ENCODE measurements around the gene UTS2. TPM values are rescaled to one million over a fixed set of nuclear protein-coding genes. Genes with fewer than 3 reads are reported as not detected.

Gene UTS2
- total RNA-seq, 2 experiments from 2014 or later: 1.6 to 2.0 TPM

GRCh38 chr1:7873801-7874795, 21.2 kb upstream of the UTS2 start:
- DNase-seq (no peak), ATAC-seq (ENCODE audit: low read depth) (no peak)
- no peak overlapping the region for H3K27ac Mint-ChIP-seq
- POLR2A ChIA-PET: no interaction called here
- H3K9me3 Mint-ChIP-seq: peaks cover 9% of the 10 kb centered on the region
- peaks cover 6% of the 10 kb centered on the region for H3K4me1 Mint-ChIP-seq
- H3K27me3 Mint-ChIP-seq: peaks cover 2% of the 10 kb centered on the region
- peaks cover 7% of the 10 kb centered on the region for H3K36me3 Mint-ChIP-seq
- no peak overlapping the region for H3K4me3 Mint-ChIP-seq

- no peaks in the 10 kb centered on the region for H3K9me3 Mint-ChIP-seq
- ATAC-seq (ENCODE audit: low read depth): no peak
These were observed 18.3 kb upstream of the UTS2 start for GRCh38 chr1:7871136-7871535.

GRCh38 chr1:7869136-7869920, 16.5 kb upstream of the UTS2 start:
- no peaks in the 10 kb centered on the region for H3K9me3 Mint-ChIP-seq
- no peak overlapping the region for H3K4me3 Mint-ChIP-seq
- H3K4me1 Mint-ChIP-seq: no peaks in the 10 kb centered on the region
- H3K27ac Mint-ChIP-seq: no peak overlapping the region
- no peak for DNase-seq
- H3K36me3 Mint-ChIP-seq: no peaks in the 10 kb centered on the region
- no peak for ATAC-seq (ENCODE audit: low read depth)
- H3K27me3 Mint-ChIP-seq: peaks cover 2% of the 10 kb centered on the region
- POLR2A ChIA-PET: no interaction called here

More at GRCh38 chr1:7871136-7871535, 18.3 kb upstream of the UTS2 start:
- Mint-ChIP-seq H3K4me1 (no peaks in the 10 kb centered on the region), H3K36me3 (no peaks in the 10 kb centered on the region), H3K27me3 (peaks cover 2% of the 10 kb centered on the region), H3K27ac (no peak overlapping the region), H3K4me3 (no peak overlapping the region)
- DNase-seq: no peak
- POLR2A ChIA-PET: no interaction called here

- Mint-ChIP-seq H3K9me3 (no peaks in the 10 kb centered on the region), H3K4me3 (no peak overlapping the region), H3K4me1 (no peaks in the 10 kb centered on the region), H3K27ac (no peak overlapping the region), H3K27me3 (peaks cover 2% of the 10 kb centered on the region), H3K36me3 (no peaks in the 10 kb centered on the region)
- no peak for DNase-seq
- no peak for ATAC-seq (ENCODE audit: low read depth)
- POLR2A ChIA-PET: no interaction called here
These were observed 15.4 kb upstream of the UTS2 start for GRCh38 chr1:7868070-7868780.

- Mint-ChIP-seq H3K4me3 (no peak overlapping the region), H3K27ac (no peak overlapping the region), H3K27me3 (no peaks in the 10 kb centered on the region), H3K36me3 (no peaks in the 10 kb centered on the region), H3K4me1 (no peaks in the 10 kb centered on the region), H3K9me3 (no peaks in the 10 kb centered on the region)
- ATAC-seq (ENCODE audit: low read depth) (no peak), DNase-seq (no peak)
- POLR2A ChIA-PET: no interaction called here
These were observed 13.1 kb upstream of the UTS2 start for GRCh38 chr1:7865978-7866377.

- Mint-ChIP-seq H3K4me1 (no peaks in the 10 kb centered on the region), H3K36me3 (no peaks in the 10 kb centered on the region), H3K9me3 (no peaks in the 10 kb centered on the region), H3K27me3 (no peaks in the 10 kb centered on the region), H3K27ac (no peak overlapping the region), H3K4me3 (no peak overlapping the region)
- no peak for ATAC-seq (ENCODE audit: low read depth)
- POLR2A ChIA-PET: no interaction called here
- DNase-seq: no peak
These were observed 11.0 kb upstream of the UTS2 start for GRCh38 chr1:7863756-7864328.

- Mint-ChIP-seq H3K4me1 (no peaks in the 10 kb centered on the region), H3K4me3 (no peak overlapping the region), H3K9me3 (no peaks in the 10 kb centered on the region), H3K27me3 (no peaks in the 10 kb centered on the region), H3K27ac (no peak overlapping the region), H3K36me3 (no peaks in the 10 kb centered on the region)
- POLR2A ChIA-PET: no interaction called here
- no peak for ATAC-seq (ENCODE audit: low read depth)
- DNase-seq: no peak
These were observed 9.6 kb upstream of the UTS2 start for GRCh38 chr1:7862211-7863060.

GRCh38 chr1:7861452-7861851, 8.6 kb upstream of the UTS2 start:
- no peaks in the 10 kb centered on the region for H3K4me1 Mint-ChIP-seq
- POLR2A ChIA-PET: no interaction called here
- H3K27ac Mint-ChIP-seq: no peak overlapping the region
- peaks cover 6% of the 10 kb centered on the region for H3K27me3 Mint-ChIP-seq
- H3K36me3 Mint-ChIP-seq: no peaks in the 10 kb centered on the region
- ATAC-seq (ENCODE audit: low read depth): no peak
- H3K9me3 Mint-ChIP-seq: no peaks in the 10 kb centered on the region
- no peak overlapping the region for H3K4me3 Mint-ChIP-seq
- no peak for DNase-seq

GRCh38 chr1:7860130-7860529, 7.3 kb upstream of the UTS2 start:
- H3K27me3 Mint-ChIP-seq: peaks cover 7% of the 10 kb centered on the region
- H3K27ac Mint-ChIP-seq: no peak overlapping the region
- no peaks in the 10 kb centered on the region for H3K9me3 Mint-ChIP-seq
- no peak for ATAC-seq (ENCODE audit: low read depth)
- H3K4me3 Mint-ChIP-seq: no peak overlapping the region
- DNase-seq: no peak
- no peaks in the 10 kb centered on the region for H3K36me3 Mint-ChIP-seq
- POLR2A ChIA-PET: no interaction called here
- H3K4me1 Mint-ChIP-seq: peaks cover 3% of the 10 kb centered on the region

- Mint-ChIP-seq H3K27me3 (peaks cover 7% of the 10 kb centered on the region), H3K36me3 (no peaks in the 10 kb centered on the region), H3K4me1 (peaks cover 3% of the 10 kb centered on the region), H3K9me3 (no peaks in the 10 kb centered on the region), H3K27ac (no peak overlapping the region), H3K4me3 (no peak overlapping the region)
- no peak for DNase-seq
- POLR2A ChIA-PET: no interaction called here
- ATAC-seq (ENCODE audit: low read depth): no peak
These were observed 6.5 kb upstream of the UTS2 start for GRCh38 chr1:7859406-7859805.

GRCh38 chr1:7857985-7858384, 5.1 kb upstream of the UTS2 start:
- no peak overlapping the region for H3K27ac Mint-ChIP-seq
- POLR2A ChIA-PET: no interaction called here
- peaks cover 3% of the 10 kb centered on the region for H3K4me1 Mint-ChIP-seq
- no peaks in the 10 kb centered on the region for H3K36me3 Mint-ChIP-seq
- H3K4me3 Mint-ChIP-seq: no peak overlapping the region
- H3K9me3 Mint-ChIP-seq: no peaks in the 10 kb centered on the region
- H3K27me3 Mint-ChIP-seq: peaks cover 11% of the 10 kb centered on the region
- ATAC-seq (ENCODE audit: low read depth) (no peak), DNase-seq (no peak)

GRCh38 chr1:7857000-7857399, 4.1 kb upstream of the UTS2 start:
- H3K4me1 Mint-ChIP-seq: peaks cover 3% of the 10 kb centered on the region
- H3K36me3 Mint-ChIP-seq: no peaks in the 10 kb centered on the region
- POLR2A ChIA-PET: no interaction called here
- peaks cover 13% of the 10 kb centered on the region for H3K27me3 Mint-ChIP-seq
- H3K27ac Mint-ChIP-seq: no peak overlapping the region
- H3K9me3 Mint-ChIP-seq: no peaks in the 10 kb centered on the region
- no peak overlapping the region for H3K4me3 Mint-ChIP-seq
- DNase-seq: no peak
- ATAC-seq (ENCODE audit: low read depth): no peak

Data from activated naive CD8-positive, alpha-beta T cell treated with anti-CD3 and anti-CD28 coated beads, Interleukin-2, amount 10 ng/mL, durations not matched to agents 7 days and 5 days (primary cell).